Fibroblast of the conjunctiva (primary cell): Measurements from ENCODE around the gene USP3.
"Not testable (repeated sequence)": the region's sequence is repeated elsewhere in the genome, so short reads cannot be mapped to it uniquely, and the experiment has no call there.

ENCODE experiments used
- DNase-seq: peaks from one replicate; pipeline ENCODE4 v3.0.0-alpha.2; 2010; ENCODE audit warnings: low read depth

The USP3 gene

GRCh38 chr15:63610209-63610841, 105.9 kb downstream of the USP3 start:
- peak; percentile 68 for DNase-seq

- DNase-seq, result no peak
Measured at GRCh38 chr15:63611177-63611576, 106.8 kb downstream of the USP3 start.

- DNase-seq, result no peak
Measured at GRCh38 chr15:63612300-63612699, 107.9 kb downstream of the USP3 start.

- DNase-seq, result no peak
Measured at GRCh38 chr15:63615935-63616334, 111.5 kb downstream of the USP3 start.

DNA sequence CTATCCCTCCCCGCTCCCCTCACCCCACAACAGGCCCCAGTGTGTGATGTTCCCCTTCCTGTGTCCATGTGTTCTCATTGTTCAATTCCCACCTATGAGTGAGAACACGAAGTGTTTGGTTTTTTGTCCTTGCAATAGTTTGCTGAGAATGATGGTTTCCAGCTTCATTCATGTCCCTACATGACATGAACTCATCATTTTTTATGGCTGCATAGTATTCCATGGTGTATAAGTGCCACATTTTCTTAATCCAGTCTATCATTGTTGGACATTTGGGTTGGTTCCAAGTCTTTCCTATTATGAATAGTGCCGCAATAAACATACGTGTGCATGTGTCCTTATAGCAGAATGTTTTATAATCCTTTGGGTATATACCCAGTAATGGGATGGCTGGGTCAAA, 112.8 kb downstream of the USP3 start:
- DNase-seq, result not testable (repeated sequence)

- not testable (repeated sequence) for DNase-seq
Measured at GRCh38 chr15:63617627-63618026, 113.2 kb downstream of the USP3 start.

DNA sequence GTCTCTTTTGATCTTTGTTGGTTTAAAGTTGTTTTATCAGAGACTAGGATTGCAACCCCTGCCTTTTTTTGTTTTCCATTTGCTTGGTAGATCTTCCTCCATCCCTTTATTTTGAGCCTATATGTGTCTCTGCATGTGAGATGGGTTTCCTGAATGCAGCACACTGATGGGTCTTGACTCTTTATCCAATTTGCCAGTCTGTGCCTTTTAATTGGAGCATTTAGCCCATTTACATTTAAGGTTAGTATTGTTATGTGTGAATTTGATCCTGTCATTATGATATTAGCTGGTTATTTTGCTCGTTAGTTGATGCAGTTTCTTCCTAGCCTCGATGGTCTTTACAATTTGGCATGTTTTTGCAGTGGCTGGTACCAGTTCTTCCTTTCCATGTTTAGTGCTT, 116.4 kb downstream of the USP3 start:
- DNase-seq, result not testable (repeated sequence)

DNA sequence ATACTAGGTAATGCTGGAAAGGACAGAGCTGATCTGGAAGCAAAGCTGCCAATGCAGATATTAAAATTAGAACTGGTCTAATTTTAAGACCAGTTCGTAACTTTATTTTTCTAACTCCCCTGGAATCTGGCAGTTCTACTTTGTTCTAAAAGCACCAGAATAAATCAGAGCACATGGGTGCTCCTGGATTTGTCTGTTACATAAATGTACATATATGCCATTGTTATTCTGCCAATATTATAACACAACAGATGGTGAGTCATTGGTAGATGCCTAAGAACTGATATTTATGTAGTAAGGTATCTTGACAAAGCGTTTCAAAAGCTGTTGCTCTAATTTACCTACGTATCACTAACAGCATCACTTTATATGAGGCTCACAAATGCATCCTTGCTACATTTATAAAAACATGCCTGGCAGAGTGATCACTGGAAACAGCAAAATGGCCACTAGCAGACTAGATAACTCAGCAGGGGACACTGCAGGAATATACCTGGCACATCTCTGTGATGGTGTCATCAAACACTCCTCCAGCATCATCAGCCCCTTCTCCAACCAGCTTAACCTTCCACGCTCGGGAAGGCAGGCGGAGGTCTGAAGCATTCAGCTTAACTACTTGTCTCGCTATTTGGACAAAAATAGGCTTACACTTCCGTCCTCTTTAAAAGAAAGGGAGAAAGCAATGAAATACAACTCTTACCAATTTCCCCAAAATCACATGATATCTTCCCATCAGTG, 119.0 kb downstream of the USP3 start:
- no peak for DNase-seq

GRCh38 chr15:63626955-63627354, 122.6 kb downstream of the USP3 start:
- DNase-seq, result no peak

GRCh38 chr15:63628123-63628822, 123.9 kb downstream of the USP3 start:
- DNase-seq, result no peak

DNA sequence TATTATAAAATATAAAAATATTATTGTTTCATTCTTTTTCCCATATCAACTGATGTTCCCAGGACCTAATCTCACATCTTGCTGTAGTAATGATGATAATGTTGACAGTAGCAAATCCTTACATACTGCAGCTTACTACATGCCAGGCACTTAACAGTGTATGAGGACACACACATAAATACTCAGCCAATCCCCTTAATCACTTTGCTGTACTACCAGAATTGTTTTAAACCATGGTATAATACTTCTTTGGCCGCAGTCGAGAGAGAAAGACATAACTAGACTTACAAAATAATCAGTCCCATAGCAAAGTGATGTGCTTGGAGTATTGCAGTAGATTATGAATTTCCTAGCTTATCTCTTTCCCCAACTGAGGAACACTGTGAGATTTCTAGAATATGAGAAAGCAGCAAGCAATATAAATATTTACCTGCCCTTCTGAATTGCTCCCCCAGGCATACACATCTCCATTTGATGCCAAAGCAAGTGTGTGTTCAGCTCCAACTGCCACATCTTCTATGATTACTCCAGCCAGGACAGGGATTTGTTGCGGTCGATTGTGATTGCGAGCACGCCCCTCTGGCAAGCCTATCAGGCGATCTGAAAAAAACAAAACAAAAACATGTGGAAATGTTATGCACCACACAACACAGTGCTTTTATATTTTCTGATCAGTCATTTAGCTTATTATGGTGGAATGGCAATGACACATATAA, 125.8 kb downstream of the USP3 start:
- DNase-seq, result no peak

DNA sequence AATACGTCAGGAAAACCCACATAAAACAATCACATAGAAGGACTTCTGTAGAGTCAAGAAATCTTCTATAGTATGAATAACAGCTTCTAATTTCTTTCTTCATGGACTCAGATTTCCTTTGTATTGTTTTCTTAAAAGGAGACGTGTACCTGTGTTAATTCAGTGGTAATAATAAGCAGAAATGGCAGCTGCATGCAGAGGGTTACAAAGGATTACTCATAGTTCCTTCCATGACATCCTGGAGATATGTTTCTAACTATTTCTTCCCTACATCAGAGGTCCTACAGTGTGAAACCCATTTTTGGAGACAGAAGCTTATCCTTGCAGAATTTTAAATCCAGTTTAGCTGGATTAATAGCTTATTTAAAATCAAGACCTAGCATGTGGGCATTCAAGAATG, 128.9 kb downstream of the USP3 start:
- DNase-seq, result no peak

GRCh38 chr15:63634154-63634553, 129.8 kb downstream of the USP3 start:
- no peak for DNase-seq

DNA sequence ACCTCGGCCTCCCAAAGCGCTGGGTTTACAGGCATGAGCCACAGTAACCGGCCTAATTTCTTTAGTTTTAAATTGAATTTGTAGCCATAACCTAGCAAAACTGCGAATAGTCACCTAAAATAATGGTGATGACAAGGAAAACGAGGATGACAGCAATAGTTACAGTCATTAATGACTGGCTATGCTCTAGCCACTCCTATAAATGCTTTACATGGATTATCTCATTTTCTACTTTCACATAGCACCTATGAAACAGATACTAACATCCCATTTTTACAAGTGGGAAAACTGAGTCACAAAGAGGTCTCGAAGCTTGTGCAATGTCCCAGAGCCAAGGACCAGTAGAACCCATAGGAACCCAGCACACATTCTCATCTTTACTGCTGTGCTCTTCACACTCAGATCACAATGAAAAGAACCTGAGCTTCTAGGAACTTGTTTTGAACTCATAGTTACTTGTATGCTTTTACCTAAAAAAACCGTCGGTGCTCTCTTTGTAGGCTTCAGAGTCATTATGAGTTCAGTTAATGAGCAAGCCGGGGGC, 132.2 kb downstream of the USP3 start:
- DNase-seq, result no peak

DNA sequence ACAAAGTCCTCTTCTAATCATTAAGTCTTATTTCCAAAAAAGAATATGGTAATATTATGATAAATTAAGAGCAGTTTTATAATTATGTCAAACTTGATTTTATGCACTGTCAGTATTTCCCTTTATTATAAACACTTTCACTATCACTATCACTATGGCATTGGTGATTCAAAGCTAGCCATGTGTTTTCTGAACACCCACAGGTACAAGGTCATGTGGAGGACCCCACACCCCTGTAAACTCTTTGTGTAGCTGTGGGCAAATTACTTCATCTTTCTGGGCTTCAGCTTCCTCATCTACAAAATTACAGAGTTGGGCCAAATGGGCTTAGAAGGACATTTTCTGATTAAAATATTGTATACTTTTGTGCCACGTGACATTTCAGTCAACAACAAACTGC, 134.4 kb downstream of the USP3 start:
- no peak for DNase-seq

DNA sequence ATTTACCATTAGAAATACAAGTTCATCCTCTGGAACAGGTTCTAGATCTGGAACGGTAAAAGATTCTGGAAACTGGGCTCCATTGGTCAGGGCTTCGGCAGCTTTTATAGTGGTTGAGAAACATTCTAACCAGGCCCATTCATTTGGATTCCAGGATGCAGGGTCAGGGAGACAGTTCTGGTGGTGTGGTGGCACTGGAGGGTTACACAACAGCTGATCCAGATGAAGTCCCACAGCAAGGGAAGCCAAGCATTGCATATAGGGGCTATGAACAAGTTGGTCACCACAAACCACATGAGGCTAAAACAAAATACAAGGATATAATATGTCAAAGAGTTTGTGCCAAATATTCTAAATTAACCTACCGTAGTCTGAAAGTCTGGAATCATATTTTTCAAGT, 135.8 kb downstream of the USP3 start:
- DNase-seq, result no peak
